Activated effector memory CD4-positive, alpha-beta T cell treated with anti-CD3 and anti-CD28 coated beads, Interleukin-2, amount 50 U/mL, for 16 hours (primary cell): ENCODE results near the gene MPP4.

Source experiments
- DNase-seq: peaks from one replicate; pipeline ENCODE4 v3.0.0-alpha.2; 2020

Gene MPP4

DNA sequence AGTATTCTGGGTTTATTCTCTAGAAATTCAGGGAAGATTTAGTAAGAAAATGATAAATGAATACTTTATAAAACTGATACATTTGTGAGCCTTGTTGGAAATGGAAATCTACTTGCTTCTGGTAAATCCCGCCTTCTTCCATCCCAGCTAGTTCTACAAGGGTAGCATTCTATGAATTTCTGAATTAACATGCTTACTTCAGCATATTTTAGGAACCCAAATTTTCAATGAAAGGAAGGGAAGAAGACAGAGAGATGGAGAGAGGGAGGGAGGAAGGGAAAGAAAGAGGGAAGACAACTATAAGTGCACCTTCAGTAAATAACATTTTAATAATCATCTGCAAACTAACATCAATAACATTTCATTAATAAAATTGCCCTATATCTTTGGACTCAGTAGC lies 28.6 kb downstream of the MPP4 start:
- DNase-seq: no peak

DNA sequence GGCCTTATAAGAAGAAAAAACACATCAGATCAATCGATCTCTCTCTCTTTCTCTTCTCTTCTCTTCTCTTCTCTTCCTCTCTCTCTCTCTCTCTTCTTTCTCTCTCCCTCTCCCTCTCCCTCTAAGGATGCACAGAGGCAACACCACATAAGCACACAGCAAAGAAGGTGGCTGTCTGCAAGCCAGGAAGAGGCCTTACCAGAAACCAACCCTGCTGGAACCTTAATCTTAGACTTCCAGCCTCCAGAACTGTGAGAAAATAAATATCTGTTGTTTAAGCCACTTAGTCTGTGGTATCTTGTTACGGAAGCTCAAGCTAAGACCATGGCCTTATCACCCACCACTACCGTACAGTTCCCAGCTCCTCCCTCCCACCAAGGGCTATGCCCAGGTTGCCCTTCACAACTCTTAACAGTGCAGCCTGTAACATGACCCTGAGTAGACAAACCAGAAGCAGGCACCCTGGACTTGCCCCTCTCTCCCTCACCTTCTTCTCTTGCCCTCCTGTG lies 30.0 kb downstream of the MPP4 start:
- no peak for DNase-seq

DNA sequence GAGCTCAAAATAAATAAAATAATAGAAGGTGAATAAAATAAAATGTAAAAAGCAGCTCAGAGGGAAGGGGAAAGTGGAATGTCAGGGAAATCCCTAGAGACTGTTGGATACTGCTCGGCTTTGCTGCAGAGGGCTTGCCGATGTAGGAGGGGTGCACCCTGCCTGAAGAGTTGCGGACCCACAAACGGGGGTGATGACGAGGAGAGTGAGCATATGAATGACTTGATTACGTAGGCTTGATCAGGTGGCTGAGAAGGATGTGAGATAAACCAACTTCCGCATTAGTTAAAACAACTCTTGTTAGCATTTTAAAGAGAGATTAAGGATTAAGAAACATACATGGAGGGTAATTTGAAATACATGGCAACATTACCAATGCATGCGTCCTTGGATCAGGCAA lies 34.1 kb downstream of the MPP4 start:
- no peak for DNase-seq

DNA sequence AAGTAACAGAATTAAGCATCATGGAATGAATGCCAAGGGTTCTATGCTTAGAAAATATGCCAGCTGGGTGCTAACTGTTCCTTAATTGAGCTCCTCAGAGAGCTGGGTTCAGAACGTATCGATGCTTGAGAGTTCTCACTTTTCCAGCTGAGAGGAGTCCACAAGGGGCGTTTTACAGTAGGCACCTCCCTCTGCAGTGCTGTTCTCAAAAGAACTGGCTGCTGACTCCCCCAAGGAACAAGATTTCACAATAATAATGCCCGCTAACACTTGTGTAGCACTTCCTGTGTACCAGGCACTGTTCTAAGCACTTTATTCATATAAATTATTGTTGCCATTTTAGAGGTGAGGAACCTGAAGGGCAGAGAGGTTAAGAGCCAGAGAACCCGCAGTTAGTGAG lies 37.1 kb downstream of the MPP4 start:
- no peak for DNase-seq

DNA sequence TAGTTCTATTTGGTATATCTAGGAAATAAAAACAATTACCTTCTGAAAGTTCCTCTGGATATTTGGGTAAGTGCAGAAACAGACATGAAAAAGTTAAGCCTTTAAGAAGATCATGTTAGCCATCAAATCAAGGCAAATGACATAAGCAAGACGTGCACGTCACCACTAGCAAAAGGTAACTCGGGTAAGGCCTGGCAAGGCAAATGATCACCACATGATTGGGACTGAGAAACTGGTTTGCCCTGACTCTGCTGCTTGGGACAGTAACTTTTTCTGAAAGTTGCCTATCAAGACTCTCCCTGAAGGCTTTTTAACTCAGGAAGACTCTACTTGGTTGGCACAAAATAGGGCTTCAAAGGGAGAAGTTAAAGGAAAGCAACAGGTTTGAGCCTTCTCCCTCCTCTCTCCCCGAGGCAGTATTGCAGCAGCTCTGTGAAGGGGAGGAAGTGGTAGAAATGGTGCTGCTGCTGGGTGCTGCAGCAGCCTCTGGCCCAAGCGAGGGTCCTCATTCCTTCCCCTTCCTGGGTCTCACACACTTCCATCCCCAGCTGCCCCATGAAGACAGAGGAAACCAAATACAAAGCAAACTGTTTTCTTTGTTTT lies 38.0 kb downstream of the MPP4 start:
- DNase-seq: no peak

DNA sequence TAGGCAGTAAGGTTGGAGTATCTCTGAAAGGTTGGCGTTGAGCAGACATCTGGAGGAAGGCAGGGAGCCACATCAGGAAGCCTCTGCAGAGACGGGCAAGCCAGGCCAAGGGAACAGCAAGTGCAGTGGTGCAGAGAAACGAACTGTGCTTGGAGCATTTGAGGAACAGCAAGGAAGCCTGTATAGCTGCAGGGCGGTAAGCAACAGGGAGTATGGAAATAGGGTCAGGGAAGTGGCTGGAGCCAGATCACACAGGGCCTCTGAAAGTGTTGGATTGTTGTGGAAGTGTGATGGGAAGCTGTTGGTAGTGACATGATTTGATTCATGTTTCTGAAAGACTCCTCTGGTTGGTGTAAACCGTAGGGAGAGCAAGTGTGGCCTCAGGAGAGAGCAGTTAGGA lies 41.7 kb downstream of the MPP4 start:
- no peak for DNase-seq

DNA sequence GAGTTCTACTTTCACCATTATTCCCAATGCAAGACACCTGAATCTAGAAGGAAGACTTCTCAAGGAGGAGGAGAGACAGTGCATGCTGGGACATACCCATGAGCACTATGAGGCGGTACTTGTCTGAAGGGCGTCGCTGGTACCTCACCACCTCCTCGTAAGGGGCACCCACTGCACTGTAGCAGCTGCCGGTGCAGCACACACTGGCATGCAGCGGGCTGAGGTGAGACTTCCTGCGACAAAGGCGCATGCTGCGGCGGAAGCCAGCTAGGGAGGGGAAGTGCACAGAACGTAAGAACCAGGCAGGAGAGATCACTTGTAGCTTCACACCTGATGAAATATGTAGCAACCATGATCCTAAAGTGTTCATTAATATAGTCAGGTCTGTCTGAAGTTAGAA lies 42.3 kb downstream of the MPP4 start:
- no peak for DNase-seq

DNA sequence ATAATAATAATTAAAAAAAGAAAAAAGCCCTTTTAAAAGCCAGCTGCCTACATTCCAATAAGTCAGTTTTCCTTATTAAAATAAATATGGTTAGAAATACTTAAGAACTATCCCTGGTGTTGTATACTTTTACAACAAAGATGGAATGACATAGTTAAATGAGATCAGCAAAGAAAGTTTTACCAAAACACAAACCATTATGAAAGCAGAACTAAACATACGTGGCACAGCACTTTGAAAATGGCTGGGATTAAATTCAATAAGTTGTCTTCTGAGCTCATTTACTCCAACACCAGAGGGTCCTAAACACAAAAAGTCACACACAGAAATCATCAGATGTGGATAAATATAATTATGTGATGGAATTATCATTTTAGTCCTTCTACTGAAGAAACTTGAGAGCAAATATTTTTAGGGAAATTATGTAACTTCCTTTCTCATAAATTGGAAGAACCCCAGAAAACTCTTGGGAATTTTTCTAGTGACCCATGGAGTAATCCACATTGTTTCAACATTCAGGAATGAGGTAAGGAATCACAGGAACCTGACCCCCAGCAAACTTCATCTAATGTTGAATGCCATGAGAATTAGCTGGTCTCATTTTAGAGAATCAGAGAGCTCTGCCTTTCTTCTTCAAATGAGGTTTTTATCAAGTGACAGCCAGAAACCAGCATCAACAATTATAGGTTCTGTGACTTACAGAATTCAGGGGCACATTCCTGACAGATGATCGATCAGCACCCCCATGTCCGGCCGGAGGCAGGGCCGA lies 43.6 kb downstream of the MPP4 start:
- no peak for DNase-seq

DNA sequence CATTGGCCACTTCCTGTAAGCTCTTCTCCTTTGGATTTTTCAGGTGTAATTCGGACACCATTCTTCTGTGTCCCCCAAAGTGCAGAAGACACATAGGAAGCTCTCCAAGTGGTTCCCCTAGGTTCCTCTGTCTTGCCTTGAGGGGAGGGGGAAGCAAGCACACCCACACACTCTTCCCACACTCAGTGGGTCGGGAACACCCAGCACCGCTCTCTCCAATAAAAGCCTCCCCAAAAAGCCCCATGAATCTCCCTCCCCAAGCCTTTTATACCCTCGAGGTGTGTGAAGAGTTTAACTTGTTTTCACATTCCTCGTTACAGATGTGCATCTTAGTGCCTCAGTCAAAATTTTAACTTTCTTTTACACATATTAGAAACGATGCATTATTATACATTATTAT lies 45.2 kb downstream of the MPP4 start:
- DNase-seq: no peak

DNA sequence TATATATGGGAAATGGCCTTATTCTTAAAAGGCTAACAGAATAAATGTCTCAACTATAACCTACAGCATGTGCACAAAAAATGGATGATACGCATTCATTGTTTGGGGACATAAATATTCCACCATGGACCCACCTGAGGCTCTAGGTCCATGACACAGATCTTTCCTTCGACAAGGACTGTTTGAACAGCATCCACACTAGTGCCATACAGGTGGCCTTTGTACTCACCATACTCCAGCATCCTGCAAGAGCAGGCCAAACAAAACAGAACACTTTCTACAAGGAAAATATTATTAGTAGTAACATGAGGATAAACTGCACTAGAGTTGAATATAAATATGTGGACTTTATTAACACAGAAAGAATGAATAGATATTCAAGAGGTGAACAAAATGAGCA lies 49.0 kb downstream of the MPP4 start:
- DNase-seq: no peak

DNA sequence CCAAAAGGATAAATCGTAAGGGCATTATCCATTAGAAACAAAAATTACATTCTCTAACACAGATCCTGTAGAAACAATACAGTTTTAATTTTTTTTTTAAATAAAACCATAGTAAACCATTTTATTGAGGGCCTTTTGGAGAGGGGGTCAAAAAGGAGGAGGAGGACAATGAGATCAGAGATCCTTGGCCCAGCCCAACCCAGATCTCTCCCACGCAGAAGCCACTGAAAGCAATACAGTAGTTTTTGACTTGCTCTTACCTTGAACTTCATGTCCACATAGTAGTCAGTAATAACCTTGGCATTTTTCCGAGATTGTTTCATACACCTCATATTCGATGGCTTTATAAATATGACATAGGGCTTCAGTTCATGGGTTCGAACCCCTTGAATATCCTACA lies 51.0 kb downstream of the MPP4 start:
- no peak for DNase-seq

DNA sequence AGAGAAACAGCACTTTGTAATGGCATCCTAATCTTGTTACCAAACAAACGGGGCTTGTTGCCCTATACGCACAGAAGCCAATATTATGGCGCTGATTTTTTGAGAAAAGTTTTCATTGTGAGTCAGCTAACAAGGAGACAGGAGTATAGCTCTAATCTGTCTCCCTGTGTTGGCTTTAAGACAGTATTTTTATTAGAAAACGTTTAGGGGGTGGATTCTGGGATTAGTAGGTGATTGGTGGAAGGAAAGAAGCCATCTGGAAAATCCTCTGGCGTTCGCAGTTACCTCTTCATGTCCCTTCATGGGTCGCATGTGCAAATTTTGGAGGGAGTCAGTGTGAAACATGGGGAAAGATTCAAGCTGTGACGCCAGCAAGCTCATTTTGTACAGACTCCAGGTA lies 54.4 kb downstream of the MPP4 start:
- DNase-seq: no peak

DNA sequence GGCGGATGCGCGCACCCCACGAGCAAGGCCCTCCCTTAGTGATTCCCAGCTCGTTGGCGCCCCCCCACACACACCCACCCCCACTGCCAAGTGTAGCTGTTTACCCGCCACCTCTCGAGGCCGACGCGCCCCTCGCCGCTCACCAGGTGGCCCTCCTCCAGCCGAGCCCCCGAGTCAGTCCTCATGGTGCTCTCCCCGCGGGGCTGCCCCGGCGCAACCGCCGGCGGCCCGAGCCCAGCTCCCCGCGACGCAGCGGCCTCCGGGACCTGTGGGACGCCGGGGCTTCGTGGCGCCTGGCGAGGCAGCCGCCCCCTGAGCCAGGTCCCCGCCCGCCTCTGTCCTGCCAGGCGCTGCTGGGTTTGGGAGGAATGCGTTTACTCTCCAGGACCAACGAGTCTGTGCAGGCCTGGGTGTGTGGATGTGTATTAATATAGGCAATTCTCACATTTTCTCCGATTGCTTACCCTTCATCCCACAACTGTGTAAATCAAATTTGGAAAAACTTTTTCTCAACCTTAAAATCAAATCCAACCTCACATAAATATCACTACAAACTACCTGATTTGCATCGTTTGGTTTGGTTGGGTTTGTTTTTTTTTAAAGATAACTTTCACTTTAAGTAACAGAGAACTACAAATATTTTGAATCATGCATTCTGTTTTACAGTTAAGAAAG lies 55.1 kb downstream of the MPP4 start, which contains the start of gene TMEM237:
Gene TMEM237, minus strand, starts transcription at position 288 of the 675 bp plus-strand sequence. Its CDS starts 103 bp downstream, at position 185.
- DNase-seq: peak; percentile 80

DNA sequence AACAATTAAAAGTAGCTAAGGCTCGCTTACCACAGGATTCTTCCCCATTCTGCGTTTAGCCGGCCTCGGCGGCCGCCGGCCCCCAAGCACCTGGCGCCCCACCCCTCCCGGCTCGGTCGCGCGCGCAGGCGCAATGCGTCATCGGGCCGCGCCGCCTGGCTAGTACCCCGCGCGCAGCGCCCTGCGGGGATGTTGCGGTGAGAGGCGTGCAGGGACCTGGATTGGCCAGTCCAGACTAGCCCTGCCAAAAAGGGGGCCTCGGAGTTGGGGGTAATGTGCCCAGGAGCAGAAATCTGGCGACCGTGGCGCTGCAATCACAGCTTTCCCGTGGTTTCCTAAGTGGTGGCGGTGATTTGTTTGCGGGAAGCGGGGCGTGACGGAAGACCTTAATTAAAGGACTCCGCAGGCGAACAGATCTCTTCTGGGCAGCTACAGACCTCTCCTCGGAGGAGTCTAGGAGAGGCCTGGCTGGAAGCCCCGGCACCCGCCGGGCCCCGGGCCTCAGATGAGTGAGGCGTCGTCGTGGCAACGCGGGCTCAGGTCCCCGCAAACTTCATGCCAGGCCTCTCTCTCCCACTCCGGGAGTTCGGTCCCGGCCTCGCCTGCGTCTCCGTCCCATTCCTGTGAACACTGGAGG lies 55.7 kb downstream of the MPP4 start:
- peak; percentile 95 for DNase-seq

DNA sequence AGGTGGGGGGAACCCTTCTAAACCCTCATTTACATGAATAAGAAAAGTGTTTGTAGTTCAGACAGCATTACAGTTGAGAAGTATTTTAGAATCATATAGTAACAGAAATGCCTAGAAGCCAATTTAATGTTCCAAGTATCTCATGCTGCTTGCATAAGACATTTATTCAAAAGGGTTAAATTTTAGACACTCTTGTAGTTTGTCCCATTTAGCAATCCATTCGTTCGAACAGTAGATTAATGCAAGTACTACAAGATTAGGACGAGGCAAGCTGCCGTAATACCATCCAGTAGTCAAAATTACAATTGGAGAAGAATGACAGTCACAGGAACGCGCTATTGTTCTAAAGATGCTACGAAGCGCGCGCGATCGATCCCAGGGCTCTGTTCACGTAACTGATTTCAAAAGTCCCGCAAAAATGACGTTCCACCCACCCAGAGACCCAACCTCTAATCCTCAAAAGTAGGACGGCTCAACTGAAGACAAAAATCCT lies 56.3 kb downstream of the MPP4 start:
- DNase-seq: no peak

DNA sequence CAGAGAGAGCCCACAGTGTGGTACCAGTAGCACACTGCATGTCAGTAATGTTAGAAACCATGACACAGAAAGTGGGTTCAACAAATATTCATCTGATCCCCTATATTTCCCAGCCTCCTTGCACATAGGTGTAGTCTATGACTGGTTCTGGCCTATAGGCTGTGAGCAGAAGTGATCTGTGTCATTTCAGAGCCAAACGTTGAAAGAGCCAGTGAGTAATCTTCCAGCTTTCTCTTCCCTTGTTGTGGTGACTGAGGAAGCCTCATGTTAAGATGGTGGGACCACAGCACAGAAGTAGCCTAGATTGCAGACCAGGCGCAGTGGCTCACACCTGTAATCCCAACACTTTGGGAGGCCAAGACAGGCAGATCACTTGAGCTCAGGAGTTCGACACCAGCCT lies 59.2 kb downstream of the MPP4 start:
- DNase-seq: no peak

DNA sequence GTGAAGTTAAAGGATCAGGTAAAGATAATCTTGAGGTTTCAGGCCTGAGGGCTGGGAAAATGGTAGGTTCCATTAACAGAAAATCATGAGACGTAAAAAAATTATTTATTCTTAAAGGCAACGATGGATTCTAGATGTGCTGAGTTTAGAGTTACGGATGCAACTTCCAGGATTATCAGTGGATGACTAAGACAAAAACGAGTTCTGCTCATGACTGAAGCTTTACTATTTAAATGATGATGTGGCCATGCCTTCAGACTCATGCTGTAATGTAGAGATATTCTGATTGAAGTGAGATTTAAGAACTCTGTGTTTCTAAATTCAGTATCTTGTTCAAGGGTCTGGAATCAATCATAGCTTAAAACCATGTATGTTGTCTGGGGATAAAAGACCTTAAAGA lies 60.1 kb downstream of the MPP4 start:
- no peak for DNase-seq

DNA sequence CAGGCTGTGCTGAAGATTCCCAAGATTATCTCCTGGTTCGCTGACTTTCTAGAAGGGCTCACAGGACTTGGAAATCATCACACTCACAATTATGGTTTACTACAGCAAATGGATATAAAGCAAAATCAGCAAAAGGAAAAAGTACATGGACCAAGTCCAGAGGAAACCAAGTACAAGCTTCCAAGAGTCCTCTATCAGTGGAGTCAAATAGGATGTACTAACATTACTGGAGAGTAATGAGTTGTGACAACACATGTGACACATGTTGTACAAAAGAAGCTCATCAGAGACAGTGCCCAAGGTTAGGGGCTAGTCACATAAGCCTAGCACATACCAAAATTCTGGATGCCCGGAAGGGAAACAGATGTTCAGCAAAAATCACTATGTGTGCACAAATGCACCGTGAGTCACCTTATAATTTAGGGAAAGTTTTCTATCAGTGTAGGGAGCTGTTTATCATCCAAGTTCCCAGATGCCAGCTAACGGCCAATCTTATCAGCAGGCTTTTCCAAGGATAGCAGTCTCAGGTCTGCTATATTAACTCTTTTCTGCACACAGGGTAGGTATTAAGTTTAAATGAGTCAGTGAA lies 64.7 kb downstream of the MPP4 start:
- no peak for DNase-seq

DNA sequence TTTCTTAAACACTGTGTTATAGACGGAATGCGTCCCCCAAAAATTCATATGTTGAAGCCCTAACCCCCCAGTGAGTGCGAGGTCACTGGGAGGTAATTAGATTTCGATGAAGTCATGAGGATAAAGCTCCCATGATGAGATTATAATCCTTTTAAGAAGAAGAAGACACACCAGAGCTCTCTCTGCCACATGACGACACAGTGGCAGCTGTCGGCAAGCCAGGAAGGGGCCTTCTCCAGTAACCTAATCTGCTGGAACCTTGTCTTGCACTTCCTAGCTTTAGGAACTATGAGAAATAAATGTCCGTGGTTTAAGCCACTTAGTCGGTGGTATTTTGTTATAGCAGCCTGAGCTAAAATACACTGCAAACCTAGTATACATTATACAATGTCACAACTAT lies 67.4 kb downstream of the MPP4 start:
- DNase-seq: no peak

DNA sequence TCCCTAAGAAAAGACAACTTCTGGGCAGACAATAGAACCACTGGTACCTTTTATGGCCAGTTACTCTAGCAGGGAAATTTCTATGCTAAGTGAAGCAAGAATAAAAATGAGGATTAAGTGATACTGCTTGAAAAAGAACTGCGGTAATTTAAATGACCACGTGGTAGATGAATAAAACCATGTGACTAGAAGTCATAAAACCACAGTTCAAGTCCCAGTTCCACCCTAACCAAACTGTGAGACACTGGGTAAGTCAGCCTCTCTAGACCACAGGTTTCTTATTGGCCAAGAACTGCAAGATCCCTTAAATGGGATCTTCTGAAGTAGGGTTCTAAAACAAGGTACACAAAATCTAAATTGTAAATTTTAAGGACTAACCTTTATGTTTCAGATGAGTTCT lies 67.9 kb downstream of the MPP4 start:
- no peak for DNase-seq

DNA sequence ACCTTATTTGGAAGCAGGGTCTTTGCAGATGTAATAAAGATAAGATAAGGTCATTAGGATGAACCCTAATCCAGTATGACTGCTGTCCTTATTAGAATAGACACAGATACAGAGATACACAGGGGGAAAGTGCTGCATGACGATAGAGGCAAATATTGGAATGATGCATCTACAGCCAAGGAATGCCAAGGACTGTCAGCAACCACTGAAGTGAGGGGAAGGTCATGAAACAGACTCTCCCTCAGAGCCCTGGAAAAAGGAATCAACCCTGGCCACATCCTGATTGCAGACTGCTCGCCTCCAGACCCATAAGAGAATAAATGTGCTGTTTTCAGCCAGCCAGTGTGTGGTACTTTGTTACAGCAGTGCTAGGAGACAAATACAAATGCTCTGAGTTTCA lies 69.9 kb downstream of the MPP4 start:
- DNase-seq: no peak

DNA sequence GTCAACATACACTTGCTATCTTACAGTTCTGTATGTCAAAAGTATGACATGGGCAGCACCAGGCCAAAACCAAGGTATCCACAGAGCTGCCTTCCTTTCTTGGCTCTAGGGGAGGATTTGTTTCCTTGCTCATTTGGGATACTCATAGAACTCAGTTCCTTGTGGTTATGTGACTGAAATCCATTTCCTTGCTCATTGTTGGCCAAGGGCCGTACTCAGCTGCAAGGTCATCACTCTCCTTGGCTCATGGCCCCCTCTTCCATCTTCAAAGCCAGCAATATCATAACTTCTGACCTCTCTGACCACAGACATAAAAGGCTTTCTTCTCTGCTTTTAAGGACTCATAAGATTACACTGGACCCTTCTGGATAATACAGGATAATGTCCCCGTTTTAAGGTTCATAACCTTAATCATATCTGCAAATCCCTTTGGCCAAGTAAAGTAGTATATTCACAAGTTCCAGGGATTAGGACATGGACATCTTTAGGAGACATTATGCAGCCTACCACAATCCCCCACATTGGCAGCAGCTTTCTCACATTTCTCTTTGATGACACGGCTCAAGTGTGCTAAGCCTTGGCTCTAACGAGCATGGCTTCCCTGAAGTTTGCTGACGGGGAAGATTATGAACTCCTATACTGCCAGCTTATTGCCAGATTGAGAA lies 76.0 kb downstream of the MPP4 start:
- no peak for DNase-seq
